Astrocyte (in vitro differentiated cells and primary cell): Measurements from ENCODE around the gene PHKG2.

Source experiments
- EZH2 ChIP-seq: IDR thresholded peaks from 2 replicates; pipeline ENCODE4 v1.6.1; 2012; ENCODE audit warnings: mild to moderate bottlenecking, low read length, inconsistent platforms; ENCODE audit not compliant: insufficient read depth
- TF ChIP-seq, protein P1 (sequence below): IDR thresholded peaks from 2 replicates; pipeline ENCODE4 v1.5.1; 2011; ENCODE audit warnings: low read depth, mild to moderate bottlenecking, inconsistent platforms, low read length, moderate library complexity; ENCODE audit not compliant: insufficient read depth

DNA sequence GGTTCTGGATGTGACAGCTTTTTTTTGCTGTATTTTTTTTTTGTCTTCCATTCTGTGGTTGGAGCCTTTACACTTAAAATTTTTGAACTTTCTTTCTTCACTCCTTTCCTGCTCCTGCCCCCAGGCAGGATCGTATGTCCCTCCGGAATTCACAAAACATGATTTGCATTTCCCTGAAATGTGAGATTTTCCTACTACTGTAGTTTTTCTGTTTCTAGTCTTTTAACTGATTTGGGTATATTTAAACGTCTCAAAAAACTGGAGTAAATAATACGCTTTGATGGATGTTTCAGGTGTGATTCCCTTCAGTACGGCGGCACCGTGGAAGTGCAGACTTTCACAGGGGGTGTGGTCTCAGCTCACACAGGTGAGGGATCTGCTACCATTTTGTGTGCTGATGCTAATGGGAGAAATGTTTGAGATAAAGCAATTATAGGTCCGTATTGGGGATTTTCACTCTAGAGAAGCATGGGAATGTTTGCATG, 48.6 kb upstream of the PHKG2 start:
- TF ChIP-seq, protein P1, sequence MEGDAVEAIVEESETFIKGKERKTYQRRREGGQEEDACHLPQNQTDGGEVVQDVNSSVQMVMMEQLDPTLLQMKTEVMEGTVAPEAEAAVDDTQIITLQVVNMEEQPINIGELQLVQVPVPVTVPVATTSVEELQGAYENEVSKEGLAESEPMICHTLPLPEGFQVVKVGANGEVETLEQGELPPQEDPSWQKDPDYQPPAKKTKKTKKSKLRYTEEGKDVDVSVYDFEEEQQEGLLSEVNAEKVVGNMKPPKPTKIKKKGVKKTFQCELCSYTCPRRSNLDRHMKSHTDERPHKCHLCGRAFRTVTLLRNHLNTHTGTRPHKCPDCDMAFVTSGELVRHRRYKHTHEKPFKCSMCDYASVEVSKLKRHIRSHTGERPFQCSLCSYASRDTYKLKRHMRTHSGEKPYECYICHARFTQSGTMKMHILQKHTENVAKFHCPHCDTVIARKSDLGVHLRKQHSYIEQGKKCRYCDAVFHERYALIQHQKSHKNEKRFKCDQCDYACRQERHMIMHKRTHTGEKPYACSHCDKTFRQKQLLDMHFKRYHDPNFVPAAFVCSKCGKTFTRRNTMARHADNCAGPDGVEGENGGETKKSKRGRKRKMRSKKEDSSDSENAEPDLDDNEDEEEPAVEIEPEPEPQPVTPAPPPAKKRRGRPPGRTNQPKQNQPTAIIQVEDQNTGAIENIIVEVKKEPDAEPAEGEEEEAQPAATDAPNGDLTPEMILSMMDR, result no peak
- no peak for TF ChIP-seq EZH2
